GM12878 (cell line): ENCODE data around the gene AIFM1. TPM values are rescaled to one million over a fixed set of nuclear protein-coding genes. Genes with fewer than 3 reads are reported as not detected.

Experiments
- CEBPB ChIP-seq, 2 experiments: fragments of 150-350 bp in 1 of 2; IDR thresholded peaks; 2 replicates each; pipeline ENCODE4 v1.6.1; 2012 to 2014; ENCODE audit warnings: low read depth in 2 of 2, low read length in 2 of 2, borderline replicate concordance in 1 of 2, inconsistent platforms in 1 of 2
- HSF1 ChIP-seq: fragments of 150-350 bp; IDR thresholded peaks from 2 replicates; pipeline ENCODE4 v1.6.1; 2014; ENCODE audit warnings: mild to moderate bottlenecking, low read depth, low read length
- ZBTB11 ChIP-seq: fragments of 450-650 bp; formaldehyde crosslinking; IDR thresholded peaks from 2 replicates; pipeline ENCODE4 v1.5.0; 2022; ENCODE audit warnings: mild to moderate bottlenecking, missing genetic modification characterization
- ZNF24 ChIP-seq: fragments of 450-650 bp; IDR thresholded peaks from 2 replicates; pipeline ENCODE4 v1.6.1; 2017; ENCODE audit warnings: antibody characterized with exemption, mild to moderate bottlenecking
- ZNF274 ChIP-seq: IDR thresholded peaks from one replicate; pipeline ENCODE4 v1.8.0; 2011; ENCODE audit not compliant: insufficient read length, insufficient read depth
- ZNF592 ChIP-seq: fragments of 450-650 bp; IDR thresholded peaks from 2 replicates; pipeline ENCODE4 v1.6.1; 2017; ENCODE audit warnings: mild to moderate bottlenecking, moderate library complexity
- polyA plus RNA-seq, 11 experiments: library from polyadenylated mRNA; depleted of rRNA in 4 of 11; unstranded in 6 of 11; stranded (reverse) in 5 of 11; fragments of >200 nt; fragmentation: Nextera tagmentation in 4 of 11; fragmentation: Illumina TruSeq in 1 of 11; extraction: Ambion mirVana in 4 of 11; extraction: Trizol in 1 of 11; gene quantifications; 1 replicate in 1 of 11; 2 replicates in 10 of 11; pipeline versions ENCODE4 v1.2.1 to v1.2.3, GENCODE V29; 2011 to 2016; ENCODE audit warnings: inconsistent platforms in 2 of 11, missing spikeins in 2 of 11, low read depth in 1 of 11
- total RNA-seq, 4 experiments: library from RNA; depleted of rRNA in 3 of 4; stranded (reverse); fragments of >200 nt in 3 of 4; fragmentation: Illumina TruSeq in 1 of 4; extraction: Trizol in 1 of 4; gene quantifications; 2 replicates each; pipeline versions ENCODE4 v1.2.1 to v1.2.3, GENCODE V29; 2013 to 2021

The AIFM1 gene
- total and polyA plus RNA-seq, 10 of the 15 experiments (the other 5 are each of a cell fraction or from before 2014, with no cell fraction given): 44.2 to 121 (median 80.0) TPM

- no peak for TF ChIP-seq ZBTB11 (CRISPR knock-in tag)
- TF ChIP-seq CEBPB (IDR thresholded peaks at IDR 0.05; ENCODE audit: borderline replicate concordance in 1 of 2, low read depth in 2 of 2, low read length in 2 of 2): no peak
- TF ChIP-seq HSF1: no peak
- no peak for TF ChIP-seq ZNF274
- no peak for TF ChIP-seq ZNF592
- TF ChIP-seq ZNF24: no peak
These were observed 7.3 kb downstream of the AIFM1 start (continued) for GRCh38 chrX:130158311-130158710.
